SHP77 (cell line): ENCODE results near the gene SLC11A2.
"Not testable (repeated sequence)": the region's sequence is repeated elsewhere in the genome, so short reads cannot be mapped to it uniquely, and the experiment has no call there.

Experiments used
- DNase-seq, 2 experiments: peaks; one replicate each; lab custom pipeline; 2025; lab: John Stamatoyannopoulos, UW

SLC11A2 gene

GRCh38 chr12:50990791-50991190 lies 35.4 kb downstream of the SLC11A2 start:
- DNase-seq: no peak

- no peak for DNase-seq
Measured at GRCh38 chr12:50990147-50990727, 35.9 kb downstream of the SLC11A2 start.

GRCh38 chr12:50988871-50989270 lies 37.3 kb downstream of the SLC11A2 start:
- no peak for DNase-seq

- no peak for DNase-seq
Measured at GRCh38 chr12:50988051-50988450, 38.1 kb downstream of the SLC11A2 start.

GRCh38 chr12:50986966-50987737 lies 39.0 kb downstream of the SLC11A2 start:
- DNase-seq: peak in 1 of 2 experiments; percentile 1

- DNase-seq: no peak
Measured at GRCh38 chr12:50985322-50985721, 40.9 kb downstream of the SLC11A2 start.

GRCh38 chr12:50984586-50985298 lies 41.4 kb downstream of the SLC11A2 start:
- no peak for DNase-seq

GRCh38 chr12:50981319-50982239 lies 44.6 kb downstream of the SLC11A2 start:
- no peak for DNase-seq

GRCh38 chr12:50980545-50980944 lies 45.6 kb downstream of the SLC11A2 start:
- DNase-seq: no peak

- no peak for DNase-seq
Measured at GRCh38 chr12:50979369-50980052, 46.7 kb downstream of the SLC11A2 start.

GRCh38 chr12:50971946-50972345 lies 54.2 kb downstream of the SLC11A2 start:
- DNase-seq: no peak

- no peak for DNase-seq
Measured at GRCh38 chr12:50964432-50964831, 61.8 kb downstream of the SLC11A2 start.

GRCh38 chr12:50961708-50962107 lies 64.5 kb downstream of the SLC11A2 start:
- no peak for DNase-seq

- no peak for DNase-seq
Measured at GRCh38 chr12:50960130-50960529, 66.1 kb downstream of the SLC11A2 start.

- no peak for DNase-seq
Measured at GRCh38 chr12:50955697-50956096, 70.5 kb downstream of the SLC11A2 start.

GRCh38 chr12:50955288-50955687 lies 70.9 kb downstream of the SLC11A2 start:
- DNase-seq: no peak

- DNase-seq: not testable (repeated sequence)
Measured at GRCh38 chr12:50954789-50955188, 71.4 kb downstream of the SLC11A2 start.

GRCh38 chr12:50953047-50953446 lies 73.1 kb downstream of the SLC11A2 start:
- no peak for DNase-seq

GRCh38 chr12:50952510-50952909 lies 73.7 kb downstream of the SLC11A2 start, which contains the start of gene HIGD1C:
TSS of gene HIGD1C (plus strand) at chr12:50952544. CDS start at chr12:50953999, 1,455 bp downstream.
- no peak for DNase-seq

GRCh38 chr12:50951112-50951511 lies 75.1 kb downstream of the SLC11A2 start:
- DNase-seq: no peak

- DNase-seq: no peak
Measured at GRCh38 chr12:50949801-50950302, 76.3 kb downstream of the SLC11A2 start.
